HG03558 (cell line): ENCODE results near the gene CHRNB1.
"Not testable (repeated sequence)": the region's sequence is repeated elsewhere in the genome, so short reads cannot be mapped to it uniquely, and the experiment has no call there.

Experiments
- ATAC-seq: cut with Tn5 transposase; IDR thresholded peaks from one replicate; pipeline ENCODE4 v1.9.1; 2021; ENCODE audit warnings: moderate number of reproducible peaks; ENCODE audit not compliant: unreplicated experiment; ENCODE audit errors: extremely low read depth

CHRNB1 gene

GRCh38 chr17:7464081-7464480 lies 19.2 kb downstream of the CHRNB1 start:
- no peak for ATAC-seq

GRCh38 chr17:7465597-7466275 lies 20.9 kb downstream of the CHRNB1 start:
- ATAC-seq: no peak

- no peak for ATAC-seq
These were observed 21.4 kb downstream of the CHRNB1 start for GRCh38 chr17:7466318-7466638.

- ATAC-seq: no peak
These were observed 21.9 kb downstream of the CHRNB1 start for GRCh38 chr17:7466639-7467341.

GRCh38 chr17:7467498-7467897 lies 22.6 kb downstream of the CHRNB1 start:
- ATAC-seq: no peak

- ATAC-seq: no peak
These were observed 23.4 kb downstream of the CHRNB1 start for GRCh38 chr17:7468290-7468689.

GRCh38 chr17:7468804-7469389 lies 24.0 kb downstream of the CHRNB1 start:
- no peak for ATAC-seq

GRCh38 chr17:7469843-7470242 lies 25.0 kb downstream of the CHRNB1 start:
- not testable (repeated sequence) for ATAC-seq

- ATAC-seq: not testable (repeated sequence)
These were observed 25.7 kb downstream of the CHRNB1 start for GRCh38 chr17:7470457-7470973.

GRCh38 chr17:7471729-7472128 lies 26.9 kb downstream of the CHRNB1 start:
- no peak for ATAC-seq

GRCh38 chr17:7474767-7475166 lies 29.9 kb downstream of the CHRNB1 start:
- ATAC-seq: not testable (repeated sequence)

- no peak for ATAC-seq
These were observed 31.0 kb downstream of the CHRNB1 start for GRCh38 chr17:7475764-7476422.

- ATAC-seq: no peak
These were observed 31.6 kb downstream of the CHRNB1 start for GRCh38 chr17:7476494-7476893.

GRCh38 chr17:7476951-7477350 lies 32.1 kb downstream of the CHRNB1 start:
- no peak for ATAC-seq

GRCh38 chr17:7477392-7478275 lies 32.8 kb downstream of the CHRNB1 start:
- ATAC-seq: no peak

GRCh38 chr17:7478276-7479212 lies 33.7 kb downstream of the CHRNB1 start:
- ATAC-seq: no peak

- ATAC-seq: no peak
These were observed 34.6 kb downstream of the CHRNB1 start, which contains the start of gene ZBTB4 for GRCh38 chr17:7479213-7480088. TSS of gene ZBTB4 (minus strand) at chr17:7479631. CDS start at chr17:7466801, 12,830 bp downstream.

- no peak for ATAC-seq
These were observed 35.2 kb downstream of the CHRNB1 start for GRCh38 chr17:7480089-7480384.
